Tibial nerve (tissue), 4 donors: ENCODE data around the gene ZNF79. TPM values are rescaled to one million over a fixed set of nuclear protein-coding genes. Genes with fewer than 3 reads are reported as not detected.

Experiments used
- DNase-seq, 2 donors: peaks; one replicate each; pipeline ENCODE4 v3.0.0-alpha.2; 2019; ENCODE audit warnings: low spot score in 2 of 2
- H3K27ac ChIP-seq, 4 donors: fragments of 200-600 bp; sonication (generic) in 3 of 4; one replicate each; pipeline ENCODE4 v1.5.1; 2017 to 2019; ENCODE audit warnings: mild to moderate bottlenecking in 1 of 4
- H3K27me3 ChIP-seq, 2 donors: fragments of 200-600 bp; sonication (generic) in 1 of 2; one replicate each; pipeline versions ENCODE4 v1.5.1 to v1.6.0; 2017 to 2019
- H3K36me3 ChIP-seq, 3 donors: fragments of 200-600 bp; sonication (generic); one replicate each; pipeline ENCODE4 v1.5.1; 2018 to 2019
- H3K4me1 ChIP-seq, 4 donors: fragments of 200-600 bp; sonication (generic) in 3 of 4; one replicate each; pipeline ENCODE4 v1.5.1; 2017 to 2019
- H3K4me3 ChIP-seq, 4 donors: fragments of 200-600 bp; sonication (generic) in 3 of 4; one replicate each; pipeline ENCODE4 v1.5.1; 2017 to 2019; ENCODE audit warnings: mild to moderate bottlenecking in 1 of 4, moderate library complexity in 1 of 4
- H3K9me3 ChIP-seq, 4 donors: fragments of 200-600 bp; sonication (generic) in 3 of 4; one replicate each; pipeline ENCODE4 v1.5.1; 2017 to 2019
- EP300 ChIP-seq, 2 donors: sonication (generic); formaldehyde crosslinking; IDR thresholded peaks; one replicate each; pipeline ENCODE4 v1.6.1; 2017; ENCODE audit warnings: antibody characterized with exemption in 2 of 2, mild to moderate bottlenecking in 1 of 2
- POLR2A ChIP-seq, 2 donors: fragments of 450-650 bp; IDR thresholded peaks; one replicate each; pipeline ENCODE4 v1.6.1; 2017; ENCODE audit warnings: antibody characterized with exemption in 2 of 2, mild to moderate bottlenecking in 2 of 2, moderate library complexity in 2 of 2
- WGBS, 2 donors: methylation state at CpG; one replicate each; pipeline ENCODE4 v1.1.5; 2018; 5-methylcytosine and 5-hydroxymethylcytosine counted together
- total RNA-seq, 4 donors: library from RNA; depleted of rRNA; stranded (reverse); fragments of >200 nt; gene quantifications; one replicate each; pipeline ENCODE4 v1.1.0, GENCODE V29; 2016
- TF ChIP-seq, protein P1 (sequence below), 5 experiments: fragments of 200-600 bp in 3 of 5; fragments of 450-650 bp in 2 of 5; sonication (generic) in 3 of 5; IDR thresholded peaks; one replicate each; pipeline ENCODE4 v1.5.1; 2016 to 2019; ENCODE audit warnings: antibody characterized with exemption in 5 of 5, mild to moderate bottlenecking in 3 of 5, moderate library complexity in 2 of 5

The ZNF79 gene
- total RNA-seq, 4 donors from 2014 or later = 11.6 to 18.0 (median 13.0) TPM

DNA sequence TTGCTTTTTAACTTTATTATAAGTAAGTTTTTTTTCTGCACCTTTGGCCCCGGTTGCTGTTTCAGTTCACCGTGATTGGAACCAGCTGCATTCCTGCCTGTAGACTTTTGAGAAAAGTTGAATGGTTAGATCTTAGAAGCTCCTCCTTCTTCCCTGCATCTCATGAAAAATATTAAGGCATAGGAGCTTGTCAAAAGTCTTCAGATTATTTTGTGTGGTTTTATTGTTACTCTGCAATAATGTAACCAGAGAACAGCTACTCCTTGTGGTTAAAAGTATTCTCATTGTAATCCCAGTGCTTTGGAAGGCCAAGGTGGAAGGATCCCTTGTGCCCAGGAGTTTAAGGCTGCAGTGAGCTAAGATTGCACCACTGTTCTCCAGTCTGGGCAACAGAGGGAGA lies 30.5 kb upstream of the ZNF79 start:
- no peaks in the 10 kb centered on the region for H3K9me3 ChIP-seq
- 44 to 52% methylated on average over 2 of the region's 2 CpGs for WGBS, 2 donors
- H3K27ac ChIP-seq = no peak overlapping the region
- no peak overlapping the region for H3K4me3 ChIP-seq
- TF ChIP-seq, protein P1, sequence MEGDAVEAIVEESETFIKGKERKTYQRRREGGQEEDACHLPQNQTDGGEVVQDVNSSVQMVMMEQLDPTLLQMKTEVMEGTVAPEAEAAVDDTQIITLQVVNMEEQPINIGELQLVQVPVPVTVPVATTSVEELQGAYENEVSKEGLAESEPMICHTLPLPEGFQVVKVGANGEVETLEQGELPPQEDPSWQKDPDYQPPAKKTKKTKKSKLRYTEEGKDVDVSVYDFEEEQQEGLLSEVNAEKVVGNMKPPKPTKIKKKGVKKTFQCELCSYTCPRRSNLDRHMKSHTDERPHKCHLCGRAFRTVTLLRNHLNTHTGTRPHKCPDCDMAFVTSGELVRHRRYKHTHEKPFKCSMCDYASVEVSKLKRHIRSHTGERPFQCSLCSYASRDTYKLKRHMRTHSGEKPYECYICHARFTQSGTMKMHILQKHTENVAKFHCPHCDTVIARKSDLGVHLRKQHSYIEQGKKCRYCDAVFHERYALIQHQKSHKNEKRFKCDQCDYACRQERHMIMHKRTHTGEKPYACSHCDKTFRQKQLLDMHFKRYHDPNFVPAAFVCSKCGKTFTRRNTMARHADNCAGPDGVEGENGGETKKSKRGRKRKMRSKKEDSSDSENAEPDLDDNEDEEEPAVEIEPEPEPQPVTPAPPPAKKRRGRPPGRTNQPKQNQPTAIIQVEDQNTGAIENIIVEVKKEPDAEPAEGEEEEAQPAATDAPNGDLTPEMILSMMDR (IDR thresholded peaks at IDR 0.05) = no peak
- TF ChIP-seq POLR2A (IDR thresholded peaks at IDR 0.05) (no peak), EP300 (IDR thresholded peaks at IDR 0.05) (no peak)
- H3K27me3 ChIP-seq = no peaks in the 10 kb centered on the region
- no peak for DNase-seq
- H3K36me3 ChIP-seq = peaks cover 0 to 15% (median 0%) of the 10 kb centered on the region in 3 donors
- H3K4me1 ChIP-seq = peaks cover 0 to 25% (median 13%) of the 10 kb centered on the region in 4 donors

DNA sequence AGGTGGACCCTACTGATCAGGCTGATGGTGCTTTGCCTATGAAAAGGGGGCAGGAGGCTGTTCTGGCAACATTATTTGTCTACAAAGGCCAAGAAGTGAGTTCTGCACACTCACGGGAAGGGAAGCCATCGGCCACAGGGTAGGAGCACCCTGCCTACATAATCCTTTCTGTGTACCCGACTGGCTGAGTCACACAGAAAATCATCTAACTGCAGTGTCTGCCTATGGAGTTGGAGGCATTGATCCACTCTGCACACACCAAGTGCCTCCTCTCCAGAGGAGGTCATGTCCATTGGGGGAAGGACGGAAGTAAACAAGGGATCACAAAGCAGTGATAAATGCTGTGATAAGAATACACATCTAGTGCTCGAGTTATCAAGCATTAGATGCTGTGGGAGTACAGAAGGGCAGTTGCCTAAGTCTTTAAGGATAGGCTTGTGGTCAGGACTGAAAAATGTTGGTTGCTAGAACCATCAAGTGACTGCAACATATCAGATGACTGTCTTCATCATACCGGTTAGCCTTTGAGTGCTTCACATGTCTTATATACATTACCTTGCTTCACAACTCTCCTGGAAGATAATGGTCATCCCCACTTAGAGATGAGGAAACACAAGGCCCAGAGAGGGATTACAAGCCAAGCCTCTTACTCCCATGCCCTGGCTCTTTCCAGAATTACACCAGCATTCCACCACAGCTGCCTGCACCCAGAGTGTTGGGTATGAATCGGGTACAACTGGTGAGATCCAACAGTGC lies 28.5 kb upstream of the ZNF79 start:
- Histone ChIP-seq H3K4me3 (peak overlapping the region in 2 of 4 donors; percentile 41 to 55), H3K4me1 (peaks cover 0 to 25% (median 13%) of the 10 kb centered on the region in 4 donors), H3K27ac (peak overlapping the region in 1 of 4 donors; percentile 53), H3K9me3 (no peaks in the 10 kb centered on the region), H3K27me3 (no peaks in the 10 kb centered on the region), H3K36me3 (peaks cover 0 to 22% (median 0%) of the 10 kb centered on the region in 3 donors)
- TF ChIP-seq POLR2A (IDR thresholded peaks at IDR 0.05) (no peak), EP300 (IDR thresholded peaks at IDR 0.05) (no peak)
- TF ChIP-seq, protein P1 (IDR thresholded peaks at IDR 0.05) = no peak
- 75 to 85% methylated on average over 7 of the region's 7 CpGs for WGBS, 2 donors
- DNase-seq = no peak

DNA sequence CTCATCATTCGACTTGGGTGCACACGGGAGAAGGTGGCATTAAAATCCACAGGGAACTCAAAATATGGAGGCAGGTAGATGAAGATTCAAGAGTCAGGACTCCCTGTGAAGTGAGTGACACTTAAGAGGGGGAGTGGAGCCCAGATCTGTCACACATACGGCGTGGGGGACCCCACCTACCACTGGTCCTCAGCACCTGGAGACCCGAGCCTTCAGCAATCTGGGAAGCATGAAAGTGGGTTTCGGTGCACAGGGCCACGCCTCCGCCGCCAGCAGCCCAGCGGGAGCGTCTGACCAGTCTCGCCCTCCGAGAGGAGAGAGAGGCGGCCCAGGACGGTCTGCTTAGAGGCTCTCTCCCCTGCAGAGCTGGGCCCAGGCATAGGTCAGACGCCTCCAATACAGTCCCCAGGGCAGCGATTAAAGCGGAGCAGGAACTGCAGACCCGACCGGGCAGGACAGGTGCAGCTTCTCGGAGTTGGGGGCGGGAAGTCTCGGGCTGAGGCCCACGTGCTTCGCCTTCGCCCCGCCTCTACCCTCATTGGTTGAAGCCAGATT lies 27.9 kb upstream of the ZNF79 start:
- peaks cover 0 to 25% (median 13%) of the 10 kb centered on the region in 4 donors for H3K4me1 ChIP-seq
- H3K36me3 ChIP-seq = peaks cover 0 to 24% (median 0%) of the 10 kb centered on the region in 3 donors
- 8 to 11% methylated on average over 8 to 24 of the region's 27 CpGs for WGBS, 2 donors
- no peaks in the 10 kb centered on the region for H3K9me3 ChIP-seq
- H3K27me3 ChIP-seq = no peaks in the 10 kb centered on the region
- DNase-seq = no peak
- peak overlapping the region in 3 of 4 donors; percentile 53 to 77 (median 66) for H3K27ac ChIP-seq
- peak overlapping the region; percentile 40 to 90 (median 48) for H3K4me3 ChIP-seq
- TF ChIP-seq POLR2A (IDR thresholded peaks at IDR 0.05) (no peak), EP300 (IDR thresholded peaks at IDR 0.05) (no peak)
- TF ChIP-seq, protein P1 (IDR thresholded peaks at IDR 0.05) = no peak

DNA sequence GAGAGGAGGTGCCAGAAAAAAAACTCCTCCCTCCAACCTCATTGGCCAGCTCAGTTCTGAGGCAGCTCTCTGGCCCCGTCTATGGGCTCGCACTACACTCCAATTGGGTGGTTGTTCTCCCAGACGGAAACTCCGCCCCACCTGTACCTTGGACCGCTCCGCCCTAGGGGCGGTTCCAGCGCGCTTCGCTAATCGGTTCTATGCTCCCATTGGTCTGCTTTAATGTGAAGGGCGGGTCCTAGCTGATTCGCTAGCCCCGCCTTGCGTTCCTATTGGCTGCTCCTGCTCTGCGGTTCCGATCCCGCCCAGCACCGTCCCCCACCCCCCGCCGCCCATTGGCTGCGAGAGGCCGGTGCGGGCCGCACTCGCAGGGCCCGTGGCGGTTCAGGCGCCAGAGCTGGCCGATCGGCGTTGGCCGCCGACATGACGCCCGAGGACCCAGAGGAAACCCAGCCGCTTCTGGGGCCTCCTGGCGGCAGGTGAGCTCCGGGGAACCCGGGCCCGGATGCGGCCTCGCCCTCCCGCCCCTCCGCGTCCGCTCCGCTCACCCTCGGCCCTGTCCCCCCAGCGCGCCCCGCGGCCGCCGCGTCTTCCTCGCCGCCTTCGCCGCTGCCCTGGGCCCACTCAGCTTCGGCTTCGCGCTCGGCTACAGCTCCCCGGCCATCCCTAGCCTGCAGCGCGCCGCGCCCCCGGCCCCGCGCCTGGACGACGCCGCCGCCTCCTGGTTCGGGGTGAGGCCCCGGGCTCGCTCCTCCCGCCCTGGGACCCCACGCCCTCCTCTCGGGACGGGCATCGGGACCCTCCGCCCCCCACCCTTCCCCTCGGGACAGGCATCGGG lies 27.2 kb upstream of the ZNF79 start, which contains the start of gene SLC2A8:
Gene SLC2A8, plus strand, starts transcription at position 362 of the 838 bp plus-strand sequence. Its CDS starts 62 bp downstream, at position 424.
- Histone ChIP-seq H3K27ac (peak within 1 kb of the TSS; percentile 72 to 89 (median 87)), H3K4me3 (peak within 1 kb of the TSS; percentile 61 to 98 (median 85)), H3K27me3 (no peaks in the 10 kb centered on the region), H3K4me1 (peaks cover 0 to 25% (median 13%) of the 10 kb centered on the region in 4 donors), H3K36me3 (peaks cover 0 to 26% (median 0%) of the 10 kb centered on the region in 3 donors), H3K9me3 (no peaks in the 10 kb centered on the region)
- 0 to 1% methylated on average over 8 to 56 of the region's 87 CpGs for WGBS, 2 donors
- peak; percentile 96 to 97 for DNase-seq
- TF ChIP-seq POLR2A (IDR thresholded peaks at IDR 0.05) (peak; percentile 28 to 75), EP300 (IDR thresholded peaks at IDR 0.05) (peak; percentile 79 to 91)
- TF ChIP-seq, protein P1 (IDR thresholded peaks at IDR 0.05) = peak in 3 of 5 experiments; percentile 8 to 67 (median 21)
